Fibroblast of skin of right biceps (primary cell): ENCODE data around the gene HDAC6.

Experiments used
- DNase-seq: peaks from one replicate; pipeline ENCODE4 v3.0.0-alpha.2; 2013

HDAC6 gene

DNA sequence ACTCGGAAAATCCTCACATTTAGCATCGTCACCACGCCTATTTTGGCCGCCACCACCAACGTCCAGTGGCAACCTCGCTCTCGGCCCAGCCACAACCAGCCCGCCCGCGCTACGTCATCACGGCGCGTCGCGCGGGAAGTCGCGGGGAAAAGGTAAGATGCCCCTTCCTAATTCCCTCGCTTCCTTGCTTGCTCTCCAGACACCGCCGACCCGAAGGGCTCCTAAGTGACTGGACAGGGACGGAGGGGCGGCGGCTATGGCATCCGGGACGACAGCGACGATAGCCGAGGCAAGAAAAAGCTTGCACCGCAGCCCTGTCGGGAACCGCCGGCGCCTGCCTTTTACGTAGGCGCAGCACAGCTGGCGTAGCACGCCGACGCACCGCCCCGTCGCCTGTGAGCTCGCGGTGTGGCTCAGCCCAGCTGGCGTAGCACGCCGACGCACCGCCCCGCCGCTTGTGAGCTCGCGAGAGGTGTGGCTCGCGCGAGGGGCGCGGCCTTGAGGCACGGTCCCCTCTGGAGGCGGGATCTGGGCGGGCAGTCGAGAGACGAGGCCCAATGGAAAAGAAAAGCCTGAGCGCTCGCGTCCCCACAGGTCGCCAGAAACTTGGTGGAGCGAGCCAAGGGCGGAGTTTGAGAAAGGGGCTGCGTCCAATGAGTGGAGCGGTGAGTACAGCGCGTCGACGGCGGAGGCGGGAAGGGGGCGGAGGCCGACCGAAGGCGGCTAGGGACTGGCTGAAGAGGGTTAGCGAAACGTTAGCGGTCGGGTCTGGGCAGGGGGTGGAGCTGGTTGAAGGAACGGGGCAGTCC is at the start of gene HDAC6:
HDAC6 (plus strand) TSS at position 788 of the 809 bp plus-strand sequence. CDS start 626 bp downstream, outside the sequence.
- DNase-seq: peak; percentile 99

DNA sequence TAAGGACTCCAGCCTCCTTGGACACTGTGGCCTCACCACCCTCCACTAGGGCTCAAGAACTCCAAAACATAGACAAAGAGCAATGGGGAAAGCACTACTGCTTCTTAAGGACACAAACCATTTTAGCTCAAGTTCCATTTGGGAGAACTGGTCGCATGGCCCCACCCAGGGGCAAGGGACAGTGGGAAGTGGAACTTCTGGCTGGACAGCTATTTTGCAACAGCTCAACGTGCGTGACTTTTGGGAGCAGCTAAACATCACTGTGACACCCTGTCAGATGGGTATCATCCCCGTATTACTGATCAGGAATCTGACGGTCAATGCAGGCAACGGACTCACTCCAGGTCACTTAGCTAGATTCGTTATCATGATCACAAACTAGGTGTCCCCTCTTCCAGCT is 49.4 kb upstream of the HDAC6 start:
- no peak for DNase-seq

DNA sequence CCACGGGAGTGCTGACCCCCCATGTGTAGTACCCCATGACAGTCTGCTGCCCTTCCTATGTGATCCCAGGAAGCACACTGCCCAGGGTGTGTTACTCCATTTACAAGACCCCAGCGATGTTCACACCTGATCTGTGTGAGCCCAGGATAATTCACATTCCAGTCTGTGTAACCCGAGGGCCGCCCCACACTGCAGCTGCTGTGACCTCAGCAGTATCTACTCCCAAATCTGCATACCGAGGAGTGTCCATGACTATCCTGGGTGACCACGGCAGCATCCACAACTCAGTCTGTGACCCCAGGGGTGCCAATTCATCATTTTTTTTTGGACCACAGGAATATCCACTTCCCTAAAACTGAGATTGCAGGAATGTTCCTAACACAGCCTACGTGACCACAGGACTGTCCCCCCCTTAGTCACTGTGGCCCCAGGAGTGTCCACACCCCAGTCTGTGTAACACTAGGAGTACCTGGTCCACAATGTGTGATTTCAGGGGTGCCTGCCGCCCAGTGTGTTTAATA is 48.1 kb upstream of the HDAC6 start:
- no peak for DNase-seq

- DNase-seq: no peak
Observed at GRCh38 chrX:48754238-48754637, 47.6 kb upstream of the HDAC6 start.

DNA sequence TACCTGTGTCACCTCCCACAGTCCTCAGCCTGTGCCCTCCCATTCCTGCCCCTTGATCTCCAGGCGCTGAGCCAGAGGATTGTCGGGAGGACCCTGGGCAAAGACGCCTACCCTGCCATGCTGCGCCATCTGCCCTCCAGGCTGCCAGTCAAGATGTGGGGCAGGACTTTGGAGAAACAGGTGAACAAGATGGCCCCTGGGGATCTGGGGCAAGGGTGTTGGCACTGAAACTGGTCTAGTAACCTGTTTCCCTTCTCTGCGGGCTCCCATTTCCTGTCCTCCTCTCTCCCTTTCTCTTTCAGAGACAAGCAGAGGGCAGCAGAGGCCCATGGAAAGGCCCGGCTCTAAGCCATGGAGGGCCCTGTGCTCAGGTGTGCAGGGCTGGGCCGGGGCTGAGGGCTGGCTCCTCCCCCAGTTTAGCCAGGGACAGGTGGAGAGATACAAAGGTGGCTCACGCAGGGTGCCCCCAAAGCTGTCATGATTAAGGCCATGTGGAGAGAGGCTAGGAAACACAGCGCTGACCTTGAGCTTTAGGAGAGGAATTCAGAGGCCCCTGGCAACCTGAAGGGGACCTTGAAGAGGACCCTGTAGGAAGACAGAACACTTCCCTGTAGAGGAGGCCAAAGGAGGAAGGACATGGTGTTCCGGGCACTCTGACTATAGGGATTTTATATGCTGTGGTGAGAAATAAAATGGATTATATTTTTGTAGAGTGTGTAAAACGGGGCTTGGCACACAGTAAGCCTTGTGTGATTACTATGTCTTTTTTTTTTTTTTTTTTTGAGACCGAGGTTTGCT is 40.0 kb upstream of the HDAC6 start, which contains the start of gene GLOD5:
GLOD5 (plus strand) TSS at position 74 of the 798 bp plus-strand sequence; CDS start at position 118, 44 bp downstream.
- peak; percentile 0 for DNase-seq

DNA sequence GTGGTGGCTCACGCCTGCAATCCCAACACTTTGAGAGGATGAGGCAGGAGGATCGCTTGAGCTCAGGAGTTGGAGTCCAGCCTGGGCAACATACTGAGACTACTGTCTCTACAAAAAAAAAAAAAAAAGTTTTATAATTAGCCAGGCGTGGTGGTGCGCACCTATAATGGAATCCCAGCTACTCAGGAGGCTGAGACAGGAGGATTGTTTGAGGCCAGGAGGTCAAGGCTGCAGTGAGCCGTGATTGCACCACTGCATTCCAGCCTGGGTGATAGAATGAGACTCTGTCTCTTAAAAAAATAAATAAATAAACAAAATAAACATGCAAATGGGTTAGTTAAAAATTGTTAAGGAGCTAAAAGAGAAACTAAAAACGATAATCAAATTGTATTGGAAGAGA is 32.6 kb upstream of the HDAC6 start:
- DNase-seq: no peak

DNA sequence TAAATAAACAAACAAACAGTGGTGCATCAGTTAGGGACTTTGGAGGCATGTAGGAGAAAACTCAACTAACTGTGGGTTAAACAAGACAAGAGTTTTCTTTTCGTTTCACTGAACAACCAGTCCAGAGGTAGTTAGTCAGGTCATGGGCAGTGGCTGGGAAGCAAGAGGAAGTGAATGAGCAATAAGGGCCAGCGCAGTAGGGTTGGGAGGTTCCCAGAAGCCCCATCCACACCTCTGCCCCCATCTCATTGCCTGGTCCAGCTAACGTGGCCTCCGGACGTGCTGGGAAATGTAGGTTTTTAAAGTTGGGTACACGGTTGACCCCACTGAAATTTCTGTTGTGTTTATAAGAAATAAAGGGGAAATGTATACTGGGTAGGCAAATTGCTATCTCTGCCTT is 31.6 kb upstream of the HDAC6 start:
- DNase-seq: no peak

GRCh38 chrX:48772602-48773001 is 29.3 kb upstream of the HDAC6 start:
- DNase-seq: no peak

DNA sequence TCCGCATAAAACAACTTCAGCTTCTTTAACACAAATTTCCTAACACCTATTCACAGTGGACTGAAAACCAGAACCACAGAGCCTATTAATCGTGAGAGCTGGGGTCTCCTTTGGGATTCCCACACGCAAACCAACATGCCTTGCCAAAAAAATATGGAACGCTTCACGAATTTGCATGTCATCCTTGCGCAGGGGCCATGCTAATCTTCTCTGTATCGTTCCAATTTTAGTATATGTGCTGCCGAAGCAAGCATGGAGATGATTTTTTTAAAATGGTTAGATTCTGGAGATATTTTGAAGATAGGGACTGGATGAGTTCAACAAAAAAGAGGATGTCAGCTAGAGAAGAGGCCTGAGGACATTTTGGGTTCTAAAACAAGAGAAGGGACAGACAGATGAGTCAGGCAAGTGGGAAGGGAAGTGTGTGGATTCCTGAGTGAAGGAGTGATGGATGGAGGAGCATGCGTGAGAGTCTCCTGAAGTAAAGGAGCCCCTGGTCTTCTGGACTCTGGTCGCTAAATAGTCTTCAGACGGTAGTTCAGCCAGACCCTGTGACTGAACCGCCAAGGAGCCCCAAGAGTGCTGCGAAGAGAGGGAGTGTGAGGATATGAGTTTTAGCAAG is 24.9 kb upstream of the HDAC6 start:
- no peak for DNase-seq

- DNase-seq: no peak
Observed at GRCh38 chrX:48779399-48779798, 22.5 kb upstream of the HDAC6 start.

DNA sequence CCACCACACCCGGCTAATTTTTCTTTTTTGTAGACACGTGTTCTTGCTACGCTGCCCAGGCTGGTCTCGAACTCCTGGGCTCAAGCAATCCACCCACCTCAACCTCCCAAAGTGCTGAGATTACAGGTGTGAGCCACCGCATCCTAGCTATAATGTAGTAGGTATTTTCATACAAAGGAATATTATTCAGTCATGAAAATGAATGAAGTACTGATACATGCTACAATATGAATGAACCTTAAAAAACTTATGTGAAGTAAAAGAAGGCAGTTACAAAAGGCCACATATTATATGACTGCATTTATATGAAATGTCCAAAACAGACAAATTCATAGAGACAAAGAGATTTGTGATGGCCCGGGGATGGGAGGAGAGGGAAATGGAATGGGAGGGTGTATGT is 20.2 kb upstream of the HDAC6 start:
- no peak for DNase-seq

DNA sequence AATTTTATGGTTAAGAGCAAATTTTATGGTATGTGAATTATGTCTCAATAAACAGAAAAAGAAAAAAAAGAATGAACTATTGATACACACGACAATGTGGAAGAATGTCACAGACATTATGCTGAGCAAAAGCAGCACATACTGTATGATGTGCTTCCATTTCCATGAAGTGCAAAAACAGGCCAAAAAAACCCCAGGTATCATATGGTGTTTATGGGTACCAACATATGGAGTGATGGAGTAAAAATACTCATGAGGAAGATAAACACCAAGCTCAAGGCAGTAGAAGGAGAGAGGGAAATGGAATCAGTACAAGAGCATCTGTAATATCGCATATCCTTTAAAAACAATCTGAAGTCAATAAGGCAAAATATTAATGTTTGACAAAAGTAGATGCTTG is 19.7 kb upstream of the HDAC6 start:
- DNase-seq: no peak

- DNase-seq: no peak
Observed at GRCh38 chrX:48782795-48783194, 19.1 kb upstream of the HDAC6 start.

DNA sequence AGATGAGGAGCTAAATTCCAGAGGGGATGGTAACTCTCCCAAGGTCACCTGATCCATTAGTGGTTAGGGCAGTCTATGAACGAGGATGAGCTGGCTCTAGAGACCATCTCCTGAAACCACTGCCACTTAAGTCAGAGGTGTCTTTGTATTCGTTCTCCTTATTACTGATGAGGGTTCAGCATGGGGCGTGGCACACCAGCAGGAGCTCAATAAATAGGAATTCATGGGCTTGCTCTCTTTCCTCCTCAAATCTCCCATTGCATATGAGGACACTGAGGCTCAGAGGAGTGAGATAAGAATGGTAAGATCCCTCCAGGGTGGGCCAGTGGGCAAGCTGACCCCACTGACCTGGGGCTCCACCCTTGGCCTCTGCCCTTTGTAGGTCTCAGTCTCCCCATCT is 17.1 kb upstream of the HDAC6 start:
- DNase-seq: no peak

GRCh38 chrX:48785186-48785539 is 16.7 kb upstream of the HDAC6 start:
- no peak for DNase-seq

- no peak for DNase-seq
Observed at GRCh38 chrX:48785540-48786214, 16.2 kb upstream of the HDAC6 start.

- no peak for DNase-seq
Observed at GRCh38 chrX:48786341-48786800, 15.5 kb upstream of the HDAC6 start, which contains the start of gene GATA1. GATA1 (plus strand) TSS chrX:48786590; CDS start chrX:48791110, 4,520 bp downstream.

GRCh38 chrX:48786825-48787504 is 14.9 kb upstream of the HDAC6 start:
- DNase-seq: no peak

DNA sequence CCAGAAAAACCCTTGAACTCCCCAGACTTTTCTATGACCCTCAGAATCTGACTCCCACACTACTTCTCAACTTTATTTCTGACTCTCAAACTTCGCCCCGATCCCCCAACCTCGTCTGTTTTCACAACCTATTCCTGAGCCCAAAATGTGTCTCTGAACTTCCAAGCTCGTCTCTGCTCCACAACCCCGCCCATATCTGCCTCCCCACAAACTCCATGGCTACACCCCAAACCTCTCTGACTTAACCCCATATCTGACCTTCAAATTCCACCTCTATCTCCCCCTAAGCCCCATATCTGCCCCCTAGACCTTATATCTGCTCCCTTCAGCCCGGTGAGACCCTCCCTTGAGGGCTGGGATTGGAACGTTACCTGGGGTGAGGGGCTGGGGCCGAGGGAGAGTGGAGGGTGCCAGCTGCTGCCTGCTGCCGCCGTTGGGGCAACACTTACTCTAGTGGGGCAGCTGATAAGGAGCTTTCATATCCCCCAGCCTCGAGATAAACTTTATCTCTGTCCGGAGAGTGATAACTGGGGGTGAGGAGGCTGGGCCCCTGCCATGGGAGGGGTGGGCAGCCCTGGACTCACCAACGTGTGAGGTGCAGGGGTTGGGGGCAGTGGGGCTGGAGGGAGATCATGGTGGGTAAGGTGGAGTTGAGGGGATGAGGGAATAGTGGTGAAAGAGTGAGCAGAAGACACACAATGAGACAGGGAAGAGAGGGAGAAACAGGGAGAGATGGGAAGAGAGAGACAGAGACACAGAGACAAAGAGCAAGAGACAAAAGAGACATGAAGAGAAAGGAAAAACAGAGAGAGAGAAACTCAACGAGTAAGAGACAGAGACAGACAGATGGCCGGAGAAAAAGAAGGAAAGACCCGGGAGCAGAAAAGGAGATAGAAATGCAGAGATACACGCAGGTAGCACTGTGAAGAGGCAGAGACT is 14.1 kb upstream of the HDAC6 start:
- no peak for DNase-seq

GRCh38 chrX:48789366-48790220 is 12.3 kb upstream of the HDAC6 start:
- DNase-seq: no peak
